Erythroblast (primary cell): ENCODE results near the gene TRIO.

Experiments used
- GATA1 ChIP-seq: IDR thresholded peaks from 2 replicates; pipeline ENCODE4 v1.6.1; 2011; ENCODE audit warnings: low read depth, mild to moderate bottlenecking, control low read depth, low read length, moderate library complexity
- POLR2A ChIP-seq: IDR thresholded peaks from 2 replicates; pipeline ENCODE4 v1.6.1; 2011; ENCODE audit warnings: mild to moderate bottlenecking, low read length

DNA sequence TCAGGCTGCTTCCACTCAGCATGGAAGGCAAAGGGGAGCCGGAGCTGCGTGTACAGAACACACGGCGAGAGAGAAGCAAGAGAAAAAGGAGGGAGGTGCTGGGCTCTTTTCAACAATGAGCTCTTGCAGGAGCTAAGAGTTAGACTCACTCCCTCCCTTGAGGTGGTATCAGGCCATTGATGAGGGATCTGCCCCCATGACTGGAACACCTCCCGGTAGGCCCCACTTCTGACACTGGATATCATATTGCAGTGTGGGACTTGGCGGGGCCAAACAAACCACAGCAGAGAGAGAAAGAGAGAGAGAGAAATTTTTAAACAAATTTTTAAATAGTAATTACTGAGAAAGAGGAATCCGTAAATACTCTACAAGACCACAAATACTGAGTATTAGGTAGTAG is 182.2 kb downstream of the TRIO start:
- TF ChIP-seq POLR2A: no peak
- no peak for TF ChIP-seq GATA1
